Stimulated activated CD4-positive, alpha-beta T cell treated with anti-CD3 and anti-CD28 coated beads, Interleukin-2, amount 100 ng/mL, for 4 hours (primary cell): Measurements from ENCODE around the gene DBNL.
A peak's percentile ranks its signal among the peaks of the same experiment; 100 is the strongest.

ENCODE experiments used
- DNase-seq: peaks from one replicate; pipeline ENCODE4 v3.0.0-alpha.2; 2020; ENCODE audit warnings: low read depth

DBNL gene

GRCh38 chr7:44100458-44101302 is 56.2 kb downstream of the DBNL start:
- no peak for DNase-seq

DNA sequence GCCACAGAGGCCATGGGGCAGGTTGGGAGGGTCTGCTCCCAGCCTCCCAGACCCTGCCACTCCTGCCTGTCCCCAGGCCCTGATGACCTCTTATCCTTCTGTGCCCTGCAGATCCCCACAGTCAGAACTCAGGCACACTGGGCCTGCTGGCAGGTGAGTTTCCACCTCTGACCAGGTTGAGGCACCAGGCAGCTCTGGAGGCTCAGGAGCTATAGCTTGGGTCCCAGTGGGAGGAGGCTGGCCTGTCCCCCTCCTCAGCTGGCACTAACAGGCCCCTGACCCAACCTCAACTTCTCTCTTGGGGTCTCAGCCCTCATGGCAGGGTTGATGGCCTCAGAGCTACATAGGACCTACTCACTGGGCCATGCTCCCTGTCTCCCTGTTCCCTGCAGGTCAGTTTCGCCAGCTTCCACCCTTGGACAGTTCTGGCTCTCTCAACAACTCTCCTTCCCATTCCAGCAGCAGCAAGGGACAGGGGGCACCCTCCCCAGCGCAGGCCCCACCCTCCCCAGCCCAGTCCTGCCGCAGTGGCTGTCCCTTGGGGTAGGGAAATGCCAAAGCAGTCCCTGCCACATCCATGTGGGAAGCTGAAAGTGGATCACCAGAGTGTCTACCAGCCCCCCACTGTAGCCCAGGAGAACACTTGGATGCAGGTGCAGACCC is 56.9 kb downstream of the DBNL start:
- no peak for DNase-seq

DNA sequence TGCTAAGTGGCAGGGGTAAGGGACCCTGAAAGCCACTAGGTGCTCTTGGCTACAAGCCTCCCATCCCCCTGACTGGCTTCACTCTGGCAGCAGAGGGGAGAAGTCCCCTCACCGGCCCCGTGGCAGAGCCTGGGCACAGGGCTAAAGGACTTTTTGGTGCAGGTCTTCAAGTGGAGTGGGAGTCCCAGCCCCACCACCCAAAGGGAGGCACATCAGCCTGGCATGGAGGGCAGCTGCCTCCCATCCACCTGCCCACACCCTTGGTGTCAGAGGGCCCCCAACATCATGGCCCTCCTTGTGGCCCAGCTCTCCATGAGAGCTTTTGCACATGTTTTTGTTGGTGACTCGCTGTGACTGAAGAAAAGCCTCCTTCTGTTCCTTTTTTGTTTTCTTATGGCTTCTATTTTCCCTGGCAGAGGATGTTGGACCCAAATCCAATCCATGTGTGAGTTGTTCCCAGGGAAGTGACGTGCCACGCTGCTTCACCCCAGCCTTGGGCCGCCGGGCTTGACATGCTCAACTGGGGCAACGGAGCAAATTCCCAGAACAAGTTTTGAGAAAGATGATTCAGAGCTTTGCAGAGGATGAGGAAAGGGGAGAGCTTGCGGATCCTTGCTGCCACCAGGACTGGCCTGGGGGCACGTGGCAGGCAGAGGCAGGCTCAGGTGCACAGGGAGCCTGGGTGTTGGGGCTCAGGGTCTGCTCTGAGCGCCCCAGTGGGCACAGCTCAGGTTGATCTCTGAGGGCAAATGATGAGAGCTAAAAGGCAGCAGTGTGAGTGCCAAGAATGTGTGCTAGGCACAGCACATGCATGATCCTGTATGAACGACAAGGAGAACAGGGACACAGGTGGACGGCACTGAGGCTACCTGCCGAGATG is 57.7 kb downstream of the DBNL start:
- no peak for DNase-seq

GRCh38 chr7:44102846-44103565 is 58.5 kb downstream of the DBNL start:
- DNase-seq = no peak

- DNase-seq = no peak
These were observed 59.0 kb downstream of the DBNL start for GRCh38 chr7:44103566-44103922.

DNA sequence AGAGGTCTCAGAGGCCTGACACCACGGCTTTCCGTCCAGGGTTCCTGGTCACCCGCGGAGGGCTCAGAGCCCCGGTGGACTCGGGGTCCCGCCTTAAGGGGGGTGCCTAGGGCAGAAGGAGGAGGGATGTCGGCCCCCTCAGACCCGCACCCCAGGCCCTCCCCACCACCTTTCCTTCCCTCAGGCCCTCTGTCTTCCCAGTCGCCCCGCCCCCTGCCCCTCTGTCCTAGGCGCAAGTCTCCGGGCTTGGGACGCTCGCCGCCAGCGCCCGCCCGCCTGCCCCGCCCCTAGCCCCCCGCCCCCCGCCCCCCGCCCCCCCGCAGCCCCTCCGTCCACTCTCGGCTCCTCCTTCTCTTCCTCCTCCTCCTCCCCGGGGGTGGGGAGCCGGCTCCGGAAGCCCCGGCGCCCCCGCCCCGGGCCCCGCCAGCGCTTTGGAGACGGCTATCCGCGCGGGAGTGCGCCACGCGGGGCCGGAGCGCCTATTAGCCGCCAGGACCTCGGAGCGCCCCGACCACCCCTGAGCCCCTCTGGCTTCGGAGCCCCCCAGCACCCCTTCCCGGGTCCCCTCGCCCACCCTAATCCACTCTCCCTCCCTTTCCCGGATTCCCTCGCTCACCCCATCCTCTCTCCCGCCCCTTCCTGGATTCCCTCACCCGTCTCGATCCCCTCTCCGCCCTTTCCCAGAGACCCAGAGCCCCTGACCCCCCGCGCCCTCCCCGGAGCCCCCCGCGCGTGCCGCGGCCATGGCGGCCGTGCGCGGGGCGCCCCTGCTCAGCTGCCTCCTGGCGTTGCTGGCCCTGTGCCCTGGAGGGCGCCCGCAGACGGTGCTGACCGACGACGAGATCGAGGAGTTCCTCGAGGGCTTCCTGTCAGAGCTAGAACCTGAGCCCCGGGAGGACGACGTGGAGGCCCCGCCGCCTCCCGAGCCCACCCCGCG is 59.7 kb downstream of the DBNL start, which contains the start of gene AEBP1:
Gene AEBP1 (plus strand): TSS at position 423 of the 937 bp plus-strand sequence. CDS start 321 bp downstream, at position 744.
- DNase-seq = peak; percentile 44

DNA sequence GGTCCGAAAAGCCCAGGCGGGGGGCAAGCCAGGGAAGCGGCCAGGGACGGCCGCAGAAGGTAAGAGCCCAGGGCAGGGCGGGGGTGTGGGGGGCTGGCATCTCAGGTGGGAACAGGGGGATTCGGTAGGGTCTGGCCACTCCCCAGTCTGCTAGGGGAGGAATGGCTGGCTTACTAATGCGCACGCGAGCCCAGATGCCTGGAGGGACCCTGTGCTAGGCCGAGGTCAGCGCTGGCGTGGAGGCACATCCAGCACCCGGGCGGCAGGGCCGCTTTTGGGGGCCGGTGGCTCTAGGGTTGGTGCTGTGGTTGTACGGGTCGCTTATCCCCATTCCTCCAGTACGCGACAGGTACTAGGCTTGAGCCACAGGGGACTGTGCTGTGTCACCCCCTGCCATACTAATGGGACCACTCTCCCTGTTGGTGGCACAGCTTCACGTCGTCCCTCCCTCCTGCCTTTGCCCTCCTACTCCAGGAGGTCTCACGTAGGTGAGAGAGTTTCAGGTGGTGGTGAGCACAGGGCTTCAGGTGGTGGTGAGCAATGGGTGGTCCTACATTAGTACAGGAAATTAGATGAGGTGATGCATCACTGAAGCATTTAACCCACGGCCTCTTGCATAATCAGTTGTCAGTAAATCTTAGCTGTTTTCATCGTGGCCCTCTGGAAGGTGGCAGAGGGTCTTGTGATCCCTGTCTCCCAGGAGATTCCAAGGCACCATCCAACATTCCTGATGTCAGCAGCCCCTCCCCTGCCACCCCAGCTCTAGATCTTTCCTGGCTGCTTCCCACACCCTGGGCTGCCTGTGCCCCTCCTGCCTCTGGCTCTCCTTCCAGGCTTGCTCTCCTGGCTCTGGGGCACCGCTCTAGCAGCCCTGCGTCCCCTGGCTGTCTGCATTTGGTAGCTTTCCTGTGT is 60.6 kb downstream of the DBNL start:
- DNase-seq = no peak

- DNase-seq = no peak
These were observed 61.3 kb downstream of the DBNL start for GRCh38 chr7:44105832-44106231.

DNA sequence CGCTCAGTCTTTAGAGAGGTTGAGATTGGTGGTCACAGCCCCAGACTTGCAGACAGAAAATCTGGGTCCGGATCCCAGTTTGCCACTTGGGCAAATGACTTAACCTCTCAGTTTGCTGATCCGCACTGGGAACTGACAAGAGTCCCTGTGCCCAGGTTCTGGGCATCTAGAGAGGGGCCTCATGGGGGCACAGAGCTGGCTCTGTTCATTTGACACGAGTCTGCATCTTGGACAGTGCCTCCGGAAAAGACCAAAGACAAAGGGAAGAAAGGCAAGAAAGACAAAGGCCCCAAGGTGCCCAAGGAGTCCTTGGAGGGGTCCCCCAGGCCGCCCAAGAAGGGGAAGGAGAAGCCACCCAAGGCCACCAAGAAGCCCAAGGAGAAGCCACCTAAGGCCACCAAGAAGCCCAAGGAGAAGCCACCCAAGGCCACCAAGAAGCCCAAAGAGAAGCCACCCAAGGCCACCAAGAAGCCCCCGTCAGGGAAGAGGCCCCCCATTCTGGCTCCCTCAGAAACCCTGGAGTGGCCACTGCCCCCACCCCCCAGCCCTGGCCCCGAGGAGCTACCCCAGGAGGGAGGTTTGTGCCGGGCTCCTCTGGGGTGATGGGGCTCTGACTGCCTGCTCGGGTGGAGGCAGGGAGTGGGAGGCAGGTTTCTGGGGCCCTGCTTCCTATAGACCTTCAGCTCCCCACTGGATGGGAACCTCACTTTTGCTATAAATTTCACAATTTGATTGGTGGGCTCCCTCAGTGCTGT is 62.0 kb downstream of the DBNL start:
- no peak for DNase-seq

- no peak for DNase-seq
These were observed 62.8 kb downstream of the DBNL start for GRCh38 chr7:44107116-44107960.

- no peak for DNase-seq
These were observed 63.7 kb downstream of the DBNL start for GRCh38 chr7:44107961-44108767.

DNA sequence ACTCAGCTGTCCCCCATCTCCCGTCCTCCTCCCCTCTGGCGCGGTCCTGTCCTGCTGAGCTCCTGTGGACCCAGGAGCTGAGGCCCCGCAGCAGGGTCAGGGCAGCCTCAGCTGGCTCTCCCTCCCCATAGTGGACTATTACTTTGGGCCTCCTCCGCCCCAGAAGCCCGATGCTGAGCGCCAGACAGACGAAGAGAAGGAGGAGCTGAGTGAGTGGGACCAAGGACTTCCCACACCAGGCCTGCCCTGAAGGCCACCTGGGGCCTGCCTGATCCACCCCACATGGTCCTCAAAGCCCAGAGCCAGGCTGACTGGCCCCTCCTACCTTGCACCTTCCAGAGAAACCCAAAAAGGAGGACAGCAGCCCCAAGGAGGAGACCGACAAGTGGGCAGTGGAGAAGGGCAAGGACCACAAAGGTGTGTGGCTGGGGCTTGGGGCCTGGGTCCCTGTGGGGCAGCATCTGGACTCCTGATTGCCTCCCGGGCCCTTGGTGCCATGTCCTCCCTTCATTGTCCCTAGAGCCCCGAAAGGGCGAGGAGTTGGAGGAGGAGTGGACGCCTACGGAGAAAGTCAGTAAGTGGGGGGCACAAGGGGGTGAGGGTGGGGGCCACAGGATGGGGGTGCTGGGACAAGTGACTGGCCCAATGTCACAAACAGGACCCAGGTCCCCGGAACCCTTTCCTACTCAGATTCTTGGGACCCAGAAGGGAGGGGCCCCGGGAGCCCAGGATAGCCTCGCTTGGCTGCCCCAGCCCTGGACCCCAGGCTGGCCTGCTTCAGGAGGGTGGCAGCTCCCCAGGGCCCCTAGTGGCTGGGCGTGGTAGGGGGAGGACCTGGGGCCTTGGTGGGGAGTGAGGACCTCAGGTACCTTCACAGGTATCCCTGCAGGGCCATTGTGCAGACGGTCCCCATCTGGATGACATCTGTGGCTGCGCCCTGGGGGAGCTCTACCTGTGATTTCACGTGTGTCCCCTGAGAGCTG is 64.6 kb downstream of the DBNL start:
- no peak for DNase-seq

- DNase-seq = no peak
These were observed 65.5 kb downstream of the DBNL start for GRCh38 chr7:44109991-44110390.

DNA sequence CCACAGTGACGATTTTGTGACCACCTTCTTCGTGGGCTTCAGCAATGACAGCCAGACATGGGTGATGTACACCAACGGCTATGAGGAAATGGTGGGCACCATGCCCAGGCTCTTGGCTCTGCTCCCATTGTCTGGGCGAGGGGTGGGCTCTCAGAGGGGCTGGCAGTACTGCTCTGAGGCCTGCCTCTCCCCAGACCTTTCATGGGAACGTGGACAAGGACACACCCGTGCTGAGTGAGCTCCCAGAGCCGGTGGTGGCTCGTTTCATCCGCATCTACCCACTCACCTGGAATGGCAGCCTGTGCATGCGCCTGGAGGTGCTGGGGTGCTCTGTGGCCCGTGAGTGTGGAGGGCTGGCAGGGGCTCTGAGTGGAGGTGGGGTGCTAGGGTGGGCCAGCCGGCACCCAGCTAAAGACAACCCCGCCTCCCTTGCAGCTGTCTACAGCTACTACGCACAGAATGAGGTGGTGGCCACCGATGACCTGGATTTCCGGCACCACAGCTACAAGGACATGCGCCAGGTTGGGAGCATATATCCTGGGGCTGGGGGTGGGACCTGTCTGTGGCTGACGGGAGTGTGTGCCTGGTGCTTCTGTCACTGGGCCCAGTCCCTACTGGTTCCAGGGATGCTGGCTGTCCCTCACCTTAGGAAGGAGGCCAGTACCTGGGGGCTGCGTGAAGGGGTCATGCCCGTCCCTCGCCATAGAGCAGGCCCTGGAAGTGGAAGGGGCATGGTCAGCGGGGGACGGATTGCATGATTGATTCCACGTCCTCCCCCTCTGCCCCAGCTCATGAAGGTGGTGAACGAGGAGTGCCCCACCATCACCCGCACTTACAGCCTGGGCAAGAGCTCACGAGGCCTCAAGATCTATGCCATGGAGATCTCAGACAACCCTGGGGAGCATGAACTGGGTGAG is 66.5 kb downstream of the DBNL start:
- no peak for DNase-seq
